SK-N-SH (cell line): Measurements from ENCODE around the gene GSTO2.

ENCODE experiments used
- GATA2 ChIP-seq: sonication (generic); formaldehyde crosslinking; IDR thresholded peaks from 2 replicates; pipeline ENCODE4 v1.5.0; 2020; ENCODE audit warnings: mild to moderate bottlenecking, missing genetic modification reagents
- POLR2AphosphoS5 ChIP-seq: IDR thresholded peaks from 2 replicates; pipeline ENCODE4 v1.6.1; 2012; ENCODE audit warnings: low read depth, low read length
- TF ChIP-seq, protein P1 (sequence below): IDR thresholded peaks from 2 replicates; pipeline ENCODE4 v1.4.0; 2012; ENCODE audit warnings: low read depth, borderline replicate concordance
- TF ChIP-seq, protein P2 (sequence below): fragments of 150-350 bp; IDR thresholded peaks from 2 replicates; pipeline ENCODE4 v1.6.1; 2017; ENCODE audit warnings: antibody characterized with exemption, low read length, low read depth, borderline replicate concordance
- TF ChIP-seq, protein P3 (sequence below): fragments of 200-600 bp; sonication (generic); IDR thresholded peaks from 2 replicates; pipeline ENCODE4 v1.6.1; 2017; ENCODE audit warnings: antibody characterized with exemption, mild to moderate bottlenecking, moderate library complexity
- TF ChIP-seq, protein P4 (sequence below): IDR thresholded peaks from 2 replicates; pipeline ENCODE4 v1.4.0; 2012; ENCODE audit warnings: low read depth
- TF ChIP-seq, protein P5 (sequence below): IDR thresholded peaks from 2 replicates; pipeline ENCODE4; 2012

DNA sequence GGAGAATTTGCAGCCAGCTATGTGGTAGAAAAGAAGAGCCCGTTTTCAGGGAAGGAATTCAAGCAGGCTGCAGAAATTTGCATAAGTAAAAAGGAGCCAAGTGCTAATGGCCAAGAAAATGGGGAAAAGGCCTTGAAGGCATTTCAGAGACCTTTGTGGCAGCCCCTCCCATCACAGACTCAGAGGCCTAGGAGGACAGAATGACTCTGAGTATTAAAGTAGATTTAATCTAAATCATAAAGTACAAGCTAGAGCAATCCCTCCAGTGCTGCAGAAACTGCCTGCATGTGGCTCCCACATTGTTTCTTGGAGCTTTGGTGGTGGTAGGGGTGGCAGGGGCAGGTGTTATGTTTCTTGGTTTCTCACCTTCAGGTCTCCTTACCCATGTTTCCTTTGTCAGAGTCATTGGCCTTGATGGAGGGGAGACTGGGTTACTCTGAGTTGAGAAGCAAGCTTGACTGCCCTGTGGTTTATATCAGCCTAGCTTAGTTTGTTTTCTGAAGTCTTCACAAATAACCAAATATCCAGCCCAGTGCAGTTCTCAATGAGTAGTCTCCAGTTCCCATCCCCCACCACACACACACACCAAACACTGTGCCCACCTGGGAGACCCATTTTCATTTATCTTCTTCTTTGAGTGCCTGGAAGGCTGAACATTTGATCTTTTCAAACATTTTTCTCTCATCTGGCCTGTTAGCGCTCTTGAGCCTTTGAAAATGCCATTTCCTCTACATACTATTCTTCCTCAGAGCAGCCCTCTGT, 34.8 kb downstream of the GSTO2 start:
- TF ChIP-seq POLR2AphosphoS5 (no peak), GATA2 (CRISPR knock-in tag) (no peak)
- TF ChIP-seq, protein P1, sequence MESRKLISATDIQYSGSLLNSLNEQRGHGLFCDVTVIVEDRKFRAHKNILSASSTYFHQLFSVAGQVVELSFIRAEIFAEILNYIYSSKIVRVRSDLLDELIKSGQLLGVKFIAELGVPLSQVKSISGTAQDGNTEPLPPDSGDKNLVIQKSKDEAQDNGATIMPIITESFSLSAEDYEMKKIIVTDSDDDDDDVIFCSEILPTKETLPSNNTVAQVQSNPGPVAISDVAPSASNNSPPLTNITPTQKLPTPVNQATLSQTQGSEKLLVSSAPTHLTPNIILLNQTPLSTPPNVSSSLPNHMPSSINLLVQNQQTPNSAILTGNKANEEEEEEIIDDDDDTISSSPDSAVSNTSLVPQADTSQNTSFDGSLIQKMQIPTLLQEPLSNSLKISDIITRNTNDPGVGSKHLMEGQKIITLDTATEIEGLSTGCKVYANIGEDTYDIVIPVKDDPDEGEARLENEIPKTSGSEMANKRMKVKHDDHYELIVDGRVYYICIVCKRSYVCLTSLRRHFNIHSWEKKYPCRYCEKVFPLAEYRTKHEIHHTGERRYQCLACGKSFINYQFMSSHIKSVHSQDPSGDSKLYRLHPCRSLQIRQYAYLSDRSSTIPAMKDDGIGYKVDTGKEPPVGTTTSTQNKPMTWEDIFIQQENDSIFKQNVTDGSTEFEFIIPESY: no peak
- TF ChIP-seq, protein P2, sequence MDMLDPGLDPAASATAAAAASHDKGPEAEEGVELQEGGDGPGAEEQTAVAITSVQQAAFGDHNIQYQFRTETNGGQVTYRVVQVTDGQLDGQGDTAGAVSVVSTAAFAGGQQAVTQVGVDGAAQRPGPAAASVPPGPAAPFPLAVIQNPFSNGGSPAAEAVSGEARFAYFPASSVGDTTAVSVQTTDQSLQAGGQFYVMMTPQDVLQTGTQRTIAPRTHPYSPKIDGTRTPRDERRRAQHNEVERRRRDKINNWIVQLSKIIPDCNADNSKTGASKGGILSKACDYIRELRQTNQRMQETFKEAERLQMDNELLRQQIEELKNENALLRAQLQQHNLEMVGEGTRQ: no peak
- TF ChIP-seq, protein P3, sequence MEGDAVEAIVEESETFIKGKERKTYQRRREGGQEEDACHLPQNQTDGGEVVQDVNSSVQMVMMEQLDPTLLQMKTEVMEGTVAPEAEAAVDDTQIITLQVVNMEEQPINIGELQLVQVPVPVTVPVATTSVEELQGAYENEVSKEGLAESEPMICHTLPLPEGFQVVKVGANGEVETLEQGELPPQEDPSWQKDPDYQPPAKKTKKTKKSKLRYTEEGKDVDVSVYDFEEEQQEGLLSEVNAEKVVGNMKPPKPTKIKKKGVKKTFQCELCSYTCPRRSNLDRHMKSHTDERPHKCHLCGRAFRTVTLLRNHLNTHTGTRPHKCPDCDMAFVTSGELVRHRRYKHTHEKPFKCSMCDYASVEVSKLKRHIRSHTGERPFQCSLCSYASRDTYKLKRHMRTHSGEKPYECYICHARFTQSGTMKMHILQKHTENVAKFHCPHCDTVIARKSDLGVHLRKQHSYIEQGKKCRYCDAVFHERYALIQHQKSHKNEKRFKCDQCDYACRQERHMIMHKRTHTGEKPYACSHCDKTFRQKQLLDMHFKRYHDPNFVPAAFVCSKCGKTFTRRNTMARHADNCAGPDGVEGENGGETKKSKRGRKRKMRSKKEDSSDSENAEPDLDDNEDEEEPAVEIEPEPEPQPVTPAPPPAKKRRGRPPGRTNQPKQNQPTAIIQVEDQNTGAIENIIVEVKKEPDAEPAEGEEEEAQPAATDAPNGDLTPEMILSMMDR: no peak
- TF ChIP-seq, protein P4, sequence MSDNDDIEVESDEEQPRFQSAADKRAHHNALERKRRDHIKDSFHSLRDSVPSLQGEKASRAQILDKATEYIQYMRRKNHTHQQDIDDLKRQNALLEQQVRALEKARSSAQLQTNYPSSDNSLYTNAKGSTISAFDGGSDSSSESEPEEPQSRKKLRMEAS: no peak
- TF ChIP-seq, protein P5, sequence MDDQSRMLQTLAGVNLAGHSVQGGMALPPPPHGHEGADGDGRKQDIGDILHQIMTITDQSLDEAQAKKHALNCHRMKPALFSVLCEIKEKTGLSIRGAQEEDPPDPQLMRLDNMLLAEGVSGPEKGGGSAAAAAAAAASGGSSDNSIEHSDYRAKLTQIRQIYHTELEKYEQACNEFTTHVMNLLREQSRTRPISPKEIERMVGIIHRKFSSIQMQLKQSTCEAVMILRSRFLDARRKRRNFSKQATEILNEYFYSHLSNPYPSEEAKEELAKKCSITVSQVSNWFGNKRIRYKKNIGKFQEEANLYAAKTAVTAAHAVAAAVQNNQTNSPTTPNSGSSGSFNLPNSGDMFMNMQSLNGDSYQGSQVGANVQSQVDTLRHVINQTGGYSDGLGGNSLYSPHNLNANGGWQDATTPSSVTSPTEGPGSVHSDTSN: no peak
